ENCODE results near the gene DCUN1D3. TPM values are rescaled to one million over a fixed set of nuclear protein-coding genes. Genes with fewer than 3 reads are reported as not detected.
"Not testable (repeated sequence)": the region's sequence is repeated elsewhere in the genome, so short reads cannot be mapped to it uniquely, and the experiment has no call there.

DCUN1D3 gene
- total RNA-seq, 1 experiment from 2014 or later = 16.8 TPM

DNA sequence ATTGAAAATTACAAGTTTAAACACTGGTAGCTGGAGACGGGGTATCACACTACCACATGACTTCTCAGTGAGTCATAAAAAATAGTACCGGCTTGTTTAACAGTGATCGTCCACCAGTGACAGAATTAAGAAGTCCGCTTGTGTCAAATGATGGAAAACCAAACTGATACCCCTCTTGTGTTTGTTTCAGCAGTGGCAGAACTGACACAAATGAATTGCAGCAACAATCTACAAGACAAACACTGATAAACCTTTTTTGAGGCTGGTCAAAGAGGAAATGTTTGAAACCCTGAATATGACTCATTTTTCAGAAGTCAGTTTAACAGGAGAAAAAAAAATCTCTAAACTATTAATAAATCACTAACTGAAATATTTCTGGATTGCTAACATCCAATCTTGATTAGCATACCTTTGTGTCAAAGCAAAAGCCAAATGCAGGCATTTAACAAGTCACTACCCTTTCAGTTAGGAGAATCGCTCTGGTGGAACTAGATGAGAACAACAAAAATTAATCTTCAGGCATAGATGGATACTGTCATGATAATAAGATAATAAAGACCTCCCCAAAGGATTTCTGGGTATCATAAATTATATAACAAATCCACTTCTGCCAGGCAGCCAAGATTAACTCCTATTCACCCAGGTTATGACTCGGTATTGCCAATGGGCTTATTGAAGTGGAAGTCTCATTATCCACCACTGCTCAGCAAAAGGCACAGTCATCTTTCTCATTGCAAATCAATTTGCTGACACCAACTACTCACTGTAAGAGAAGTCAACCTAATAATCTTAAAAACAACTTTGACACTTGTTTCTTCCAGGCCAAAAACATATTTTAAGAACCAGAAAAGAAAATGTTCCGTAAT lies 20.8 kb downstream of the DCUN1D3 start:
- no peaks in the 10 kb centered on the region; the same call in 1 of the 2 replicates for H3K27me3 ChIP-seq
- no peaks in the 10 kb centered on the region for H3K9me3 ChIP-seq
- DNase-seq = no peak
- peaks cover 11% of the 10 kb centered on the region; the same call in 1 of the 2 replicates for H3K36me3 ChIP-seq
- H3K4me3 ChIP-seq = no peak overlapping the region

DNA sequence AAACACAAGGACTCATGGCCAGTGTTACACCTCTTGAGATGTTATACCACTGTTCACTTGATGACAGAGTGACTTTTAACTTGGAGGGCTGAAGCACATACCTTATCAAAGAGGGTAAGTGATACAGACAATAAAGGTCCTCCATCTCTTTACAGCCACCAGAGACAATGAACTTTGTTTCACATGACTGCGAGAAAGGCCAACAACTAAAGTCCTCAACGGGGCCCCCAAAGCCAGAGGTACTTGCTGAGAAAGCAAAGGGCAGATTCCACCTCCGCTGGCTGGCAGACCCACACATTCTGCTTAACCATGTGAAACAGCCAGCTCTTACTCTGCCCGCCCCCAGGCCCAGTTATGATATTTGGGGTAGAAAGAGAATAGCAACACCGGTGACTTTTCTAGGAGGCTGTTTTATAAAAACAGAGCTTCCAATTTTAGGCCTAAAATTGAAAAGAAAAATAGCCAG lies 21.4 kb downstream of the DCUN1D3 start:
- Histone ChIP-seq H3K4me3 (no peak overlapping the region), H3K9me3 (no peaks in the 10 kb centered on the region), H3K27me3 (no peaks in the 10 kb centered on the region; the same call in 1 of the 2 replicates), H3K36me3 (peaks cover 16% of the 10 kb centered on the region)
- DNase-seq = no peak

DNA sequence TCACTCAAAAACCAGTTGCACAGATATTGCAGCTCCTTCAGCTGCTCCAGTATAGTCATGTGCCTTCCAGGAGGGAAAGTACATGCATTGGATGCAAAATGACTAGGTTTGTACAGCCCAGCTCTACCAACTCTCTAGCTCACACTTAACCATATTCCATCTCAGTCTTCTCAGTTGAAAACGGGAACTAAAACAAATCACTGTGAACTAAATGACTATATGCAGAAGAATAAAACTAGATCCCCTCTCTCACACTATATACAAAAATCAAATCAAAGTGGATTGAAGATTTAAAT lies 24.9 kb downstream of the DCUN1D3 start:
- peaks cover 8% of the 10 kb centered on the region for H3K36me3 ChIP-seq
- DNase-seq = no peak
- no peak overlapping the region for H3K4me3 ChIP-seq
- H3K27me3 ChIP-seq = no peaks in the 10 kb centered on the region; the same call in 1 of the 2 replicates
- no peaks in the 10 kb centered on the region for H3K9me3 ChIP-seq

DNA sequence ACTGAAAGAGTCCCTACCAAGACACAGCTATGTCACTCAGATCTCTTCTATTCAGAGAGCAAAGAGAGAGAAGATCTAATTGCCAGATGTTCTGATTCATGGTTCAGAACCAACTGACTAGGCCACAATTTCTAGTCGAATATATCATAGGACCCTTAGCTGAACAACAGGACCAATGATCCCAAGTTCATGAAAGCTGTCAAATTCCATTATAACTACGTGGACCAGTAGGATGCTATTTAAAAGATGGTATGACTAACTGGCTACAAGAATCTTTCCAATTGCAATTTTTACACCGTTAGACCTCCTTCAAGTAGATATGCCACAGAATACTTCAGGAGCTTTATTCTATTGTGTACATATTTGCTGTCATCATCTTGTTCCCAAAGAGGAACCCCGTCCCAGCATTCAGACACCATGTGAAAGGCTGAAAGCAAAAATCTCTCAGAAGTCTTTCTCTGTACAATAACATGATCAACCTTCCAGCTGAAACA lies 26.0 kb downstream of the DCUN1D3 start:
- peaks cover 8% of the 10 kb centered on the region for H3K36me3 ChIP-seq
- H3K9me3 ChIP-seq = no peaks in the 10 kb centered on the region
- DNase-seq = no peak
- H3K27me3 ChIP-seq = no peaks in the 10 kb centered on the region
- no peak overlapping the region for H3K4me3 ChIP-seq

DNA sequence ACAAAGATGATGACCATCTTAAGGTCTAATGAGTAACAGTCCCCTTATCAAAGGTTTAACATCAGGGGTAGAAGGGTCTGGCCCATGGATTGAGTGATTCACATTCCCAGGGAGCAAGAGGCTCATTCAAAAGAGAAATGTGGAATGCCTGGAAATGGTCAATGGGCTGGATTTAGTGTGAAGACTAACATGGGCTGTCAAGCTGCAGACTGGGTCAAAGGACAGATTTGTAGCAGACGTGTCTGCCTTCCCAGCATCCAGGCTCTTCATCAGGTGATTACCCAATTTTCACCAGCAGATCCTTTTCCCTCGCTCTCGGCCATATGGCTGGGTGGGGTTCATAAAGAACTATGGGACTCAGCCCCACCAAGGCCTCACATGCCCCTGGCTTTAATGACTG lies 26.8 kb downstream of the DCUN1D3 start:
- Histone ChIP-seq H3K27me3 (no peaks in the 10 kb centered on the region), H3K4me3 (no peak overlapping the region), H3K36me3 (peaks cover 8% of the 10 kb centered on the region), H3K9me3 (no peaks in the 10 kb centered on the region)
- no peak for DNase-seq

DNA sequence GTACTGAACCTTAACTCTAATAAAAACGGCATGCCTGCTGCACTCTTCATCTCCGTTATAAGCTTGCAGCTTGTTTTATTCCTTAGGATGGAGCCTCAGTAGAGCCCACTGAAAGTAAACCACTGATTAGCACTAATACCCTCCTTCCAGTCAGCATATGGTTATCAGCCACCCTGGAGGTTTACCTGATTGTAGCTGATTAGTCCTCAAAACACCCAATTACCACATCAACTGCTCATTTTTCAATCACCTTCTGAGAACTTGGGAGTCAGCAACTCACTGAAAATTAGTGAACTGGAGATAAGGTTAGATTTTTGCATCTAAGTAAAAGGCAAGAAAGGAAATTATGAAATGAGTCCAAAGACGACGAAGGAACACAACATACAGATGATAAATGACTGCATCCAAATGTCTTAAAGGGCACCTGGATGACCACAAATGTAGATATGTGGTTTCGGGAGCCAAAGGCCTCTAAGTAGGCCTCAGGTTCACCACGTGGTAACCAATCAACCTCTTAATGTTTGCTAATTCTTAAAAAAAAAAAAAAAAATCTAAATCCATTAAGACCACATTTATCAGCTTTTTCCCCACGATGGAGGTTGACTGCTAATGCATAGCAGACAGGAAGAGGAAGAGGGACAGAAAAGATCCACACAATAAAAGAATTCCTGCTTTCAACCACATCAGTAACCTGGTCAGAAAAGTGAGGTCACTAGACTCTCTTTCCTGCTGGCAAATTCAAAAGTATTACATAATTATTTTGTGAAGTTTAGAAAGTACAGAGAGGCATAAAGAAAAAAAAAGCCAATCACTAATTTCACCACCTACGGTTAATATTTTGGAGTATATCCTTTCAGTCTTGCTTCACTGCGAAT lies 28.0 kb downstream of the DCUN1D3 start:
- peaks cover 11% of the 10 kb centered on the region for H3K36me3 ChIP-seq
- no peaks in the 10 kb centered on the region for H3K27me3 ChIP-seq
- no peak overlapping the region for H3K4me3 ChIP-seq
- no peak for DNase-seq
- no peaks in the 10 kb centered on the region for H3K9me3 ChIP-seq

DNA sequence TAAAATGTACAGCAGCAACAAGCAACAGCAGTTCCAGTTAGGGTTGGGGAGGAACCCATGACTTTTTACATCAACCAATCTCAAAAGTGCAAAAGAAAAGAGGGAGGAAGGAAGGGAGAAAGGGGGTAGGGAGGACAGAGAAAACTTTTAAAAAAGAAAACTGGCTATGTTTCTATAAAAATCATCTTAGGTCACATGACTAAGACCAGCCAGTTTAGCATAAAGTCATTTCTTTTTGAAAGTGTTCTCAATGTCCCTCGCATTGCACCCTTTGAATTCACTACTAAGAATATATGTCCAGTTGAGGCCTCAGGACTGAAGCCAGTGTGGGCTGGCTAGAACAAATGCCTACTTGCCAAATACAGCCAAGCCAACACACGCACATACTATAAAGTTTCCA lies 28.9 kb downstream of the DCUN1D3 start:
- Histone ChIP-seq H3K4me3 (no peak overlapping the region), H3K36me3 (peaks cover 8% of the 10 kb centered on the region), H3K27me3 (no peaks in the 10 kb centered on the region), H3K9me3 (no peaks in the 10 kb centered on the region)
- DNase-seq = peak; percentile 34

DNA sequence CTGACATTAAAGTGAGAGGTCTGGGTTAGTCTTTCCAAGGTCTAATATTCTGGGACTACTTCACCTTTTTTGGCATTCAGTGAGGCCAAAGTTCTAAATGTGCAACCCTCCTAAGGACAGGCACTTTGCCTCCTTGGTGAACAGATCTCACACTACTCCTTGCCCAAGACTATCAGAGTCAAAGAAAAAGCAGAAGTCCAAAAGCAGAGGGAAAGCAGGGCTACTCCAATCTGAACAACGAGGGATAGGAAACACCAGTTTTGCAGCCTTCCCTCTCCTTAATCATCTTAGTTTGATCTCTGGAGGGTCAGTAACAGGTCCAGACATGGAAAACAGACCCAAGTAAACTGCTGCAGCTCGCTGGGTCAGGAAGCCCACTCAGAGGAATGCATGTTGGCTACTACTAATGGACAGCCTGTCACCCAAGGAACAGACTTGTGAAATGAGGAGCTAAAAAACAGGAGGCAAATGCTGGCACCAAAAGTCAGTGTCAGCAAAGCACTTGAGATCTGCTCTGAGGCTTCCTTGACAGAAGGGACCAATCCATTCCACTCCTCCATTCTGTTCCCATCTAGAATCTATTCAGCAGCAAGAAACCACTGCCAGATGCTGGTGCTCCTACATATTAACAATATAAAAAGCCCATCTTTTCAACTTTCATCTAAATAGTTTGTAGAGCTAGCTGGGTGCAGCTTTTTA lies 29.9 kb downstream of the DCUN1D3 start:
- H3K9me3 ChIP-seq = no peaks in the 10 kb centered on the region
- H3K36me3 ChIP-seq = peaks cover 10% of the 10 kb centered on the region
- no peaks in the 10 kb centered on the region for H3K27me3 ChIP-seq
- DNase-seq = no peak
- no peak overlapping the region for H3K4me3 ChIP-seq

DNA sequence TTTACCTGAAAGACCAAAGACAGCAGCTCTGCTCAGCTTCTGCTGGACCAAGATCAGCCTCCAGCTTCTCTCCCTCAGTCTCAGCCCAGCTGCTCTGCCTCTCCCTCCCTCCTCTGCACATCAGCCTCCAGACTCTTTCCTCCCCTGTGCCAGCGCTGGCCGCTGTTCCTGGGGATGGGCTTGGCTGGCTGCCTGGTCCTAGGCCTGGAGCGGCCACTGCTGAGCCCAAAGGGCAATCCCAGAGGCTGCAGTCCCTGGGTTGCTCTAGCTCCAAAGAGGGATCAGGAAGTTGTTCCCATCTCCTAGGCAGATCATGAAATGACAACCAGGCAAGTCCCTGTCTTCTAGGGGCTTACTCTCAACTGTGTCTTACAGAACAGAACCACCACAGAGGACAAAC lies 31.3 kb downstream of the DCUN1D3 start:
- H3K4me3 ChIP-seq = no peak overlapping the region
- DNase-seq = peak; percentile 95

DNA sequence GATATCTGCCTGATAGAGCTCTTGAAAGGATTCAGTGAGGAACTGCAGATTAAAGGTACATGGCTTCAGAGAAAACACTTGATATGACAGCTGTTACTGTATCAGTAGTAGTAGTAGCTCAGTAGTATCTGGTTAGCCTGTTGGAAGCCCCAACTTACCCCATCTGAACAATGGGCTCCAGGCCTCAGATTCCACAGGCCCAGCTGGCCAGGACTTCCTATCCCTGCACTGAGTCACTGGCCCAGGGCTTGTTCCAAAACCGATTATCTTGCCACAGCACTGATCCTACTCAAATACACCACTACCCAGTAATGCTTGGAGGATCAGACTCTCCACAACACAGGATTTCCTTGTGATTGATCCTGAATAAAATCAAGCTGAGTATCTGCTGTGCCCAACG lies 32.6 kb downstream of the DCUN1D3 start:
- DNase-seq = peak; percentile 81
- H3K9me3 ChIP-seq = no peaks in the 10 kb centered on the region
- no peaks in the 10 kb centered on the region for H3K27me3 ChIP-seq
- peaks cover 12% of the 10 kb centered on the region for H3K36me3 ChIP-seq
- H3K4me3 ChIP-seq = no peak overlapping the region

More for the DNA sequence above, 31.3 kb downstream of the DCUN1D3 start:
- Histone ChIP-seq H3K9me3 (no peaks in the 10 kb centered on the region), H3K27me3 (no peaks in the 10 kb centered on the region), H3K36me3 (peaks cover 11% of the 10 kb centered on the region)

DNA sequence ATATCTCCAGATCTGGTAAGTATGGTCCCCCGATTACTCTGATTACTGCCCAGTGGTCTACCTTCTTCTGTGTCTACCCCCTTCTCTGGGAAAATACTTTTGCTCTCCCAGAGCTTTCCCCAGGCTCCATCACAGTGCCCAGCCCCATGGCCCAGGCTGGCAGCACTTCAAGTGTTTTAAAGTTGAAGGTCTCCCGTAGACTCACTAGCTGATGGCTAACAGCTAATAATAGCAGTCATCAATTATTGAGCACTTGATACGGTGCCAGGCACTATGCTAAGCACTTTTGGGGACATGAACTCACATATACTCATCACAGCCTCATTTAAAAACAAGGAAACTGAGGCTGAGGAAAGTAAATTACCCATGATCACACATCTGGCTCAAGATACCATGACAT lies 33.4 kb downstream of the DCUN1D3 start:
- no peak overlapping the region for H3K4me3 ChIP-seq
- H3K9me3 ChIP-seq = no peaks in the 10 kb centered on the region
- H3K27me3 ChIP-seq = no peaks in the 10 kb centered on the region
- H3K36me3 ChIP-seq = peaks cover 19% of the 10 kb centered on the region
- DNase-seq = no peak

DNA sequence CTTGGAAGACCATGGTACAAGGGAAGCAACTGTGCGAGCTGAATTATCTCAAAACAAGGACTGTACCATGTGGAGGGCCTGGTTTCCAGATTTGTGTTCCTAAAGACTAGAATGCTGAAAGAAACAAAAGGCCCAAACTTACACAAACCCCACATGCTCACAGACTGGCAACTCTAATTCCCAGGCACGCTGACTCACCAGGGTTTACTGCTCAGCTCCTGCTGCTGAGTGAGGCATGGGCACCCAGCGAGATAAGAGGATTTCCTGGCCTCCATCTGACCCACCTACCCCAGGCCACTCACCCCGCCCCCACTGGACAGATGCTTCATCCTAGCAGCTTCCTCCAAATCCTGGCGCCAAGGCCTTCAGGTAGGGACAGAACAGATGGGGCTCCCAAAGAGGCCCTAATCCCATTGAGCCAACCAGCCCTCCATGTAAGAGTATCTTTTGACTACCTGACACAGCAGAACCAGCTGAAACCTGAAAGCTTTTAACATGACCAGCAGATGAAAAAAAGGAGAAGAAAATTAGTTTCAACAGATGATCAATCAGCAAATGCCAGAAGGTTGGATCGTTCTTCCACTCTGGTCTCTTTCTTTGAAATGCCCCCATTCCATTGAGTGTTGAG lies 33.9 kb downstream of the DCUN1D3 start:
- Histone ChIP-seq H3K4me3 (no peak overlapping the region), H3K27me3 (no peaks in the 10 kb centered on the region)
- DNase-seq = peak; percentile 92

DNA sequence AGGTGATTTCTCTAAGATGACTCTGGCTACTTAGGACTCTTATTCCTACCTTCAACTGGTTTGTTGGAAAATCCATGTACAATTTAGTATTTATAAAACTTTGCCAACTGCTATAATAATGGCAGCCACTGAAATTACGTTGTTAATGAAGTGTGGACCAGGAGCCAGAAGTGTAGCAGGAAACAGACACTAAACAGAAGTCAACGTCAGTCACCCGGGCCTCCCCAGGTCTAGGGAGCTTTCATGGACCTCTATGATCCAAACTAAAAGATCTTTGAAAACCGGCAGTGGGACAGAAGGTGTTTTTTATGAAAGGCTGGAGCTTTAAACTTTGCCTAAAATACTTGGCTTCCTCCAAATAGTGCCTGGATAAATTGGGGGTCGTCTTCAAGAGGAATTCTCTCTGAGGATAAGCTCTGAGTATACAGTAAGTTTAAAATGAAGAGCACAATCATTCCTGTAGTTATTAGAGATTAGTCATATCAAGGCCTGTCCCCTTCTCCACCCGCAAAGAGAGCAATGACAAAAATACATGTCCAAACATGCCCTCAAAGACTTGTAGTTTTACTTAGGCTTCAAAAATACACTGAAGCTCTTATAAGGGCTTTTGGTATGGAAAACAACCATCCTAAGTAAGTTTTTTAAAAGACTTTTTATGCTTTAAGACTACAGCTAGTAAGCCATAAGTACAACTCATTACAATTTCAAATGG lies 34.6 kb downstream of the DCUN1D3 start:
- no peak for DNase-seq
- no peaks in the 10 kb centered on the region for H3K9me3 ChIP-seq
- no peak overlapping the region for H3K4me3 ChIP-seq
- peaks cover 25% of the 10 kb centered on the region for H3K36me3 ChIP-seq
- H3K27me3 ChIP-seq = no peaks in the 10 kb centered on the region

More for the DNA sequence above, 33.9 kb downstream of the DCUN1D3 start:
- peaks cover 22% of the 10 kb centered on the region for H3K36me3 ChIP-seq
- H3K9me3 ChIP-seq = no peaks in the 10 kb centered on the region

DNA sequence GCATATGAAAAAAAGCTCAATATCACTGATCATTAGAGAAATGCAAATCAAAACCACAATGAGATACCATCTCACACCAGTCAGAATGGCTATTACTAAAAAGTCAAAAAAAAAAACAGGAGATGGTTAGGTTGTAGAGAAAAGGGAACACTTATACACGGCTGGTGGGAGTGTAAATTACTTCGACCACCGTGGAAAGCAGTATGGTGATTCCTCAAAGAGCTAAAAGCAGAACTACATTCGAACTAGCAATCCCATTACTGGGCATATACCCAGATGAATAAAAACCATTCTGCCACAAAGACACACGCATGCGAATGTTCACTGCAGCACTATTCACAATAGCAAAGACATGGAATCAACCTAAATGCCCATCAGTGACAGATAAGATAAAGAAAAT lies 35.8 kb downstream of the DCUN1D3 start:
- H3K4me3 ChIP-seq, H3K27me3 ChIP-seq, DNase-seq, H3K9me3 ChIP-seq: not testable (repeated sequence)
- H3K36me3 ChIP-seq = peaks cover 37% of the 10 kb centered on the region

DNA sequence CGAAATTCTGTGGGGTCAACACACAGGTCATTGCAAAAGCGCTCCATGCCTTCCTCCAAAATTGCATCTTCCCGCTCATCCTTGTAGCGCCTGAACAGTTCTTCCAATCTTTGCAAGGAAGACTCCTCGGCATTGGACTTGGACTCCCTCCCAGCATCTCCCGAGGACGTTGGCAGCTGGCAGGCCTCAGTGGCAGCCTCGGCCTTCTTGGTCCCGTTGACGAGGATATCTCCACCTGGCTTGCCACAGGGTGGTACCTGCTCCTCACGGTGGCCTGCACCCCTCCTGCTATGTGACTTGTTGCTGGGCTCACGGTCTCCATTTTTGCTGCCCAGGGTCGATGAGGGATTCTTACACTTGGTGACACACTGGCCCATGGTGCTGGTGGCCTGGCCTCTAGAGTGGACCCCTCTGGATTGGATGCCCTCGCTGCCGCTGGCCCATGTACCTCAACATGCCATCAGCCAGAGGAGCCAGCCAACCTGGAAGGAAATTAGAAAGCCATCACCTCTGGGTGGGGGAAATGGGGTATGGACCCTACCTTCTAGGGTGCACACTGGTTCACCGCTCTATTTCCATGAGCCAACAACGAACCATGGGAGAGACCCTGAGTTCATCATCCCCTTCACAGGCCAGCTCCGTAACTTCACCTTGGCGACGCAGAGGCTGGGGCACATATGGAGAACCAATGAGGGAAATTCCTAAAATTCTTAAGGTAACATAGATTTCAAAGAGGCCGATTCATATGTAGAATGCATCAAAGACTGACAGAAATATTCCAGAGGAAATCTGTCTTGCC lies 37.8 kb downstream of the DCUN1D3 start:
- H3K9me3 ChIP-seq = no peaks in the 10 kb centered on the region
- no peak overlapping the region for H3K4me3 ChIP-seq
- no peak for DNase-seq
- H3K36me3 ChIP-seq = peaks cover 40% of the 10 kb centered on the region
- H3K27me3 ChIP-seq = no peaks in the 10 kb centered on the region
